ENCODE measurements around the gene CCDC127.

DNA sequence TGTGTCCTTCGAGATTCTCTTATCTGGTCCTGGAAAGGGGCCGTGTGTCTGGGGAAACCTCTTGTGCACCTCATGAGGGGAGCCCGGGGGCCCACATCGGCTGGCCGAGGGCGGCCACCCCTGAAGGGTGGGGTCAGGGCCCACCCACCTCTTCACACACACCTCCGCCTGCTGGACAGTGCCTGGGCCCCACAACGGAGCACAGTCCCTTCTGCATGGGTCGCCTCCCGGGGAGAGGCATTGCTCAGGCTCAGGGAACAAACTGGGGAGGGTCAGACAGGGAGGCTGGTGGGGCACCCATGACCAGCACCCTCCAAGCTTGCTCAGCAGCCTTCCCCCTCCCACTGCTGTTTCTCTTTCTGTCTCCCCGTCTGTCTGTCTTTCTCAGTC lies 28.0 kb downstream of the CCDC127 start:
- TF ChIP-seq TAF1 (IDR thresholded peaks at IDR 0.05; ENCODE audit: low read depth) (no peak), TEAD4 (IDR thresholded peaks at IDR 0.05) (no peak)
